HG02938 (cell line): ENCODE measurements around the gene STAC3.

Source experiments
- ATAC-seq: cut with Tn5 transposase; IDR thresholded peaks from one replicate; pipeline ENCODE4 v1.9.1; 2021; ENCODE audit warnings: mild to moderate bottlenecking, moderate library complexity; ENCODE audit not compliant: unreplicated experiment

STAC3 gene

GRCh38 chr12:57255916-57256315 is 4.9 kb upstream of the STAC3 start:
- no peak for ATAC-seq

- ATAC-seq, result no peak
Observed at GRCh38 chr12:57254506-57255280, 3.7 kb upstream of the STAC3 start.

GRCh38 chr12:57250541-57250940 is 446 bp downstream of the STAC3 start:
- ATAC-seq, result no peak

GRCh38 chr12:57248934-57249742 is 1.8 kb downstream of the STAC3 start:
- ATAC-seq, result no peak

- no peak for ATAC-seq
Observed at GRCh38 chr12:57247041-57247440, 3.9 kb downstream of the STAC3 start.

DNA sequence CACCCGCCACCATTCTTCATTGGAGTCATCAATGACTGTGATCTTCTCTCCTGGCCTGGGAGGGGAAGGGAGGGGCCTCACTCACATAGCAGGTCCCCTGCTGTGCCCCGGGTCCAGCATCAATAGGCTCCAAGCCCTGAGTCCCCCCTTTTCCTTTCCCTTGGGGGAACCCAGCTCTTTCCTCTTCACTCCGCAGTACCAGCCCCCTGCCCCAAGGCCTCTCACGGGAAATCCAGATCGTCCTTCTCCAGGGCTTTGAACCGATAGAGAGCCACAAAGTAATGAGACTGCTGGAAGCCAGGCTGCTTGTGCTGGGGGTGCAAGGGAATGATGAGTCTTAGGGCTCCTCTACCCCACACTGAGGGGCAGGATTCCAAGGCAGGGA is 6.7 kb downstream of the STAC3 start:
- ATAC-seq, result no peak

- ATAC-seq, result no peak
Observed at GRCh38 chr12:57243521-57244311, 7.3 kb downstream of the STAC3 start.

DNA sequence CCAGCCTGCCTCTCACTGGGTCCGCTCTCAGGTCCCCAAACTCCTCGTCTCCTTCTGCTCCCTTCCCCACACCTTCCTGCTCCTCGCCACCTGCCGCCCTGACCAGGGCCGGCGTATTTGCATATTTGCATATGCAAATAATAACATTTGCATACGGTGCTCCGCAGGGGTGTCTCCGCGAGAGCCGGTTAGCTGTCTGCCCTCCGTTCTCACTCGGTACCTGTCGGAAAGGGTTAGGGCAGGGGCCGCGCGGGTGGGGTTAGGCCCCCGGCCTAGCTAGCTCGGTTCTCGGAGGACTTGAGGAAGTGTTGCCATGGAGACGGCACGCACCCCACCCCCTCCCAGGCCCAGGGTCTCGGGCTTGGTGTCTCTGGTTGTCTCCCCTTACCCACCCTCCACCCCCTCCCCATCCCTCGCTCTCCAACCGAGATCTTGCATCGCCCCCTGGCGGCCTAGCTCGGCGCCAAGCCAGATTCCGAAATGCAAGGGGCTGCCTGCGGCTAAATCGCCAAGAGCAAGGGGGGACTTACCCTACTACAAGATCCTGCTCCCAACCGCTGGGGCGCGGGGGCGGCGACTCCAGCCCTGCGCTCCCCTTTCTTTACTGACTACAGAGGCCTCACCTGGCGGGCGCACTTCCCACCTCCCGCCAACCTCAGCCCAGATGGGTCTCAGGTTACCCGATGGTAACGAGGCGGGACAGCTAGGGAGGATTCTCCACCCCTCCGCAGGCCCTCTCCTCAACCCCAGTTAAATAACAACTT is 8.1 kb downstream of the STAC3 start:
- ATAC-seq, result peak; percentile 48

DNA sequence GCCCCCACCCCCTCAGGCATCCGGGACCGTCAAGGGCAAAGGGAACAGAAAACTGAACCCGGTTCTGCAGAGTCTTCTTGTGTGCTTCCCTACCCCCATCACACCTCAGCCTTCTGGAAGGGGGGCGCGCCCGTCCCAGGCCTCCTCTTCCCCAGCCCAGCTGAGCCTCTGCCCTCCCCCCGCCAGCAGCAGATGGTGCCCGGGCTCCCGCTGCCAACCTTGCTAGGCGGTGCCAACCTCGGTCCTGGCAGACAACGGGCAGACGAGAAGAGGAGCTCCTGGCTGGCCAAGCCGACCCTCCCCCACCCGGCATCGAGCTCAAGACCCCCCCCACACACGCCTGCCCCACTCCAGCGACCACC is 8.7 kb downstream of the STAC3 start:
- ATAC-seq, result no peak

DNA sequence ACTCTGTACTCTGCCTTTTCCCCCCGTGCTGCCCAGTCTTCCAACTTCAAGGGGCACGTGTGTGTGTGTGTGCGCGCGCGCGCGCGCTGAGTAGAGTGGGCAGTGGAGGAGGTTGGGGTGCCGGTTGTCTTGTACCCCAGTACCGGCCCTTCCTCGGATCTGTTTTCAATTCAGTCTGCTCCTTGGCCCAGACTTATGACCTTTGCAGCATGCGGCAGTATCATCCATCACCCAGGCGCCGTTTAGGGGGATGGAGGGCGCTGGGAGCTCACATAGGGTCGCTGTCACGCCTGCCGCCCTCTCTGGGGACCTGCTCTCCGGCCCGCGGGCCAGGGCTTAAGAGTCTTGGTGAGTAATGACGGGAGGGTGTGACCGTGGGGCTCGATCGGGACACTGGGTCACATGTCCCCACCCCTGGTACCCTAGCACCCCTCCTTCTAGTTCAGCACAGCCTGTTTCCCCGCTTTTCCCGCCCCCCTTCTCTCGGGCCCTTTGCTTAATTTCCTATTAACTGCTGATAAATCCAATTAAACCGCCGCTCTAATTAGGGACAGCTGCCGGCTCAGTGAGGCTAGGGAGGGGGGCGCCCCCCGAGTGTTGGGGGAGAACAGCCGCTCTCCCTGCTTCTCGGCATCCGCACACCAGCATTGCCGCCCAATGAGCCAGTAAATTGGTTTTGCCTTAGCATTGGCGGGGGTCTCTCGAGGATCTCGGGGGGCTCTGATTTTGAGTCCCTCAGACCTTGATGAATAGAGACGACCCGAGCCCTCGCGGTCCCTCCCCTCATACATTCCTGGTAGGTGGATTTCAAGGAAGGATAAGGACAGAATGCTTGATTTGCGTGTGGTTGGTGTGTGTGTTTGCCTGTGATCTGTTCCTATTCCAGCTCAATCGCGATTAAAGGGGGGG is 9.3 kb downstream of the STAC3 start:
- no peak for ATAC-seq

GRCh38 chr12:57240926-57241401 is 10.0 kb downstream of the STAC3 start:
- no peak for ATAC-seq

DNA sequence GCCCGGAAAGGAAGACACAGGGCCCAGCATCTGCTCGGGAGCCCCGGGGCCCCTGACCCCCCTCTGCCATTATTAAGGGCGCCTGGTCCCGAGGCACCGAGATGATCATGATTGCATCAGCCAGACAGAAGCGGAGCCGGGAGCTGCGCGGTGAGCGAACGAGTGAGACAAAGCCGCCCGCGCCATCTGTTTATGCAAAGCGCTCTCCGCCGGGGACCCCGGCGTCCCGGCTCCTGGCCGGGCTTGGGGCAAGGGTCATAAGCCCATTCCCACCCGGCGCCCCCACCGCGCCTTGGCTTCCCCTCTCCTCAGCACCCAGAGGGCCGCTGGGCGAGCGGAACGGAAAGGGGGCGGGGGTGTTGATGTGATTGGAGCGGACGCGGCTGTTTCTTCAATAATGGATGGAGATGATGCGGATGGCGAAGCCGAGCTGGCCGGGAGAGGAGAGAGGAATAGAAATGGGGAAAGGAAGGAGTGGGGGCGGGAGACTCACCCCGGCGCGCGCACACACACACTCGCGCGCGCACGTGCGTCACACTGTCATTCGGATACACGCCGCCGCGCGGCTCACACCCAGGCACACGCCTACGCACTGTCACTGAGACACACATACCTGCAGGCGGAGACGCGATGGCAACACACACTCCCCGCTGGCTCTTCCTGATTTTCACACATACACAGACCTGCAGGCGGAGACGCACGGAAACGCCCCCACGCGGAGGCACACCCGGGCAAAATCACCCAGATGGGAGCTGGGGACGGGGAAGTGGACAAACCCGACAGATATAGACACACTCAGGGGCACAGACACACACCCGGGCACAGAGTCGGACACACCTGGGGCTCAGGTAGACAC is 10.7 kb downstream of the STAC3 start:
- ATAC-seq, result no peak

- ATAC-seq, result no peak
Observed at GRCh38 chr12:57239587-57240065, 11.4 kb downstream of the STAC3 start.

- peak; percentile 46 for ATAC-seq
Observed at GRCh38 chr12:57238854-57239554, 12.0 kb downstream of the STAC3 start.

- no peak for ATAC-seq
Observed at GRCh38 chr12:57237932-57238853, 12.8 kb downstream of the STAC3 start.

DNA sequence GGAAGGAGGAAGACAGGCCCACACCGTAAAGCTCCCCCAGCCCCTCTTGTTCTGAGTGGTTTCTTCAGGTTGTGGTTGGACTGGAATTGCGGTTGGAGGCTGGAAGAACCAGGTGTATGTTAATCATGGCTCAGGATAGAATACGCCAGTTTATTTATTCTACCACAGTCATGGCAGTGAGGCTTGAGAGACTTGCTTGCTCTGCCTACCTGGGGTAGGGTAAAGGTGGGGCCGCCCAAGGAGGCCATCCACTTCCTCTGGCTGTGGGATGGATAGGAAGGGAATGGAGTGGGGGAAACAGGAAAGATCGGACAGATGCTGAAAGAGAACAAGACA is 13.4 kb downstream of the STAC3 start:
- no peak for ATAC-seq
